Activated T-helper 1 cell treated with anti-CD3 and anti-CD28 coated beads, Interleukin-12 subunit alpha, Interleukin-12 subunit beta, Interleukin-2, Interleukin-4 antibody, amounts not matched to agents 30 ng/mL and 10 ng/mL and 1 ng/mL, durations not matched to agents 14 hours and 24 hours and 36 hours (primary cell): Measurements from ENCODE around the gene DENND2A. TPM values are rescaled to one million over a fixed set of nuclear protein-coding genes. Genes with fewer than 3 reads are reported as not detected.
"Not testable (repeated sequence)": the region's sequence is repeated elsewhere in the genome, so short reads cannot be mapped to it uniquely, and the experiment has no call there.

Source experiments
- DNase-seq: peaks from one replicate; pipeline ENCODE4 v3.0.0; 2021; ENCODE audit warnings: low spot score
- H3K27ac Mint-ChIP-seq: one replicate; pipeline ENCODE4 v1.8.0; 2021; ENCODE audit warnings: mild to moderate bottlenecking, mixed read lengths
- H3K27me3 Mint-ChIP-seq: one replicate; pipeline ENCODE4 v1.8.0; 2022; ENCODE audit warnings: mild to moderate bottlenecking, moderate library complexity, mixed read lengths; ENCODE audit not compliant: insufficient read depth
- H3K36me3 Mint-ChIP-seq: one replicate; pipeline ENCODE4 v1.8.0; 2021; ENCODE audit warnings: low read depth, mixed read lengths
- H3K4me1 Mint-ChIP-seq: one replicate; pipeline ENCODE4 v1.8.0; 2021; ENCODE audit warnings: low read depth, mixed read lengths
- H3K4me3 Mint-ChIP-seq: one replicate; pipeline ENCODE4 v1.8.0; 2021; ENCODE audit warnings: mild to moderate bottlenecking, moderate library complexity, mixed read lengths
- H3K9me3 Mint-ChIP-seq: one replicate; pipeline ENCODE4 v1.8.0; 2021; ENCODE audit warnings: mixed read lengths
- intact Hi-C: fragments of 100-400 bp; cut with micrococcal nuclease; formaldehyde crosslinking; loops from one replicate; pipeline ENCODE4 v1.15.1; 2024
- total RNA-seq: library from RNA; stranded (reverse); gene quantifications from 2 replicates; pipeline ENCODE4 v1.2.3, GENCODE V29; 2022

The DENND2A gene
- total RNA-seq, 1 donor from 2014 or later, result not detected

GRCh38 chr7:140529428-140529827, 111.2 kb downstream of the DENND2A start:
- H3K27me3 Mint-ChIP-seq, result peaks cover 19% of the 10 kb centered on the region
- H3K36me3 Mint-ChIP-seq, H3K4me1 Mint-ChIP-seq, H3K27ac Mint-ChIP-seq, H3K9me3 Mint-ChIP-seq, intact Hi-C loops, H3K4me3 Mint-ChIP-seq, DNase-seq: not testable (repeated sequence)

- no peaks in the 10 kb centered on the region for H3K36me3 Mint-ChIP-seq
- intact Hi-C loops, result no loop called here
- peaks cover 15% of the 10 kb centered on the region for H3K27me3 Mint-ChIP-seq
- no peak overlapping the region for H3K4me3 Mint-ChIP-seq
- H3K4me1 Mint-ChIP-seq, result peaks cover 7% of the 10 kb centered on the region
- no peaks in the 10 kb centered on the region for H3K9me3 Mint-ChIP-seq
- DNase-seq, result no peak
- H3K27ac Mint-ChIP-seq, result no peak overlapping the region
Observed at GRCh38 chr7:140526787-140527664, 113.6 kb downstream of the DENND2A start.

- no peaks in the 10 kb centered on the region for H3K9me3 Mint-ChIP-seq
- intact Hi-C loops, result no loop called here
- no peak overlapping the region for H3K4me3 Mint-ChIP-seq
- no peak for DNase-seq
- peaks cover 7% of the 10 kb centered on the region for H3K4me1 Mint-ChIP-seq
- peaks cover 12% of the 10 kb centered on the region for H3K27me3 Mint-ChIP-seq
- H3K27ac Mint-ChIP-seq, result no peak overlapping the region
- H3K36me3 Mint-ChIP-seq, result no peaks in the 10 kb centered on the region
Observed at GRCh38 chr7:140526214-140526613, 114.4 kb downstream of the DENND2A start.

DNA sequence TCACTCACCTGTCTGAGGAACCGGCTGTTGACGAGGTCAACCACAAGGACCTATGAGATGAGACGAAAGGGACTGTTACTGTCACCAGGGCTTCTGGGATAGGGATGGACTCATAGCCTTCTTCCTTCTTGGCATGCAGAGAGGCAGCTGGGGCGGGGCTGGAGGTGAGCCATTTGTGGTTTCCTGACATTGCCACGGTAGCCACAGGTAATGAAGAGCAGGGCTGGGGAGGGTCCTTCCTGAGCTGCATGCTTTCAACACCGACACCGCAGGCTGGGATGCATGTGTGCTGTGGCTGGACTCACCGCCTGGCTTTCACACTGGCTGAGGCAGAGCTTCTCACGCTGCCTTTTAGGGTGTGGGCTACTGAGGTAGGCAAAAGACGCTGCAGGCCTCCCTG, 114.9 kb downstream of the DENND2A start:
- H3K36me3 Mint-ChIP-seq, result no peaks in the 10 kb centered on the region
- H3K27me3 Mint-ChIP-seq, result peaks cover 7% of the 10 kb centered on the region
- H3K27ac Mint-ChIP-seq, result no peak overlapping the region
- no peak overlapping the region for H3K4me3 Mint-ChIP-seq
- intact Hi-C loops, result no loop called here
- DNase-seq, result no peak
- H3K4me1 Mint-ChIP-seq, result peaks cover 7% of the 10 kb centered on the region
- no peaks in the 10 kb centered on the region for H3K9me3 Mint-ChIP-seq

DNA sequence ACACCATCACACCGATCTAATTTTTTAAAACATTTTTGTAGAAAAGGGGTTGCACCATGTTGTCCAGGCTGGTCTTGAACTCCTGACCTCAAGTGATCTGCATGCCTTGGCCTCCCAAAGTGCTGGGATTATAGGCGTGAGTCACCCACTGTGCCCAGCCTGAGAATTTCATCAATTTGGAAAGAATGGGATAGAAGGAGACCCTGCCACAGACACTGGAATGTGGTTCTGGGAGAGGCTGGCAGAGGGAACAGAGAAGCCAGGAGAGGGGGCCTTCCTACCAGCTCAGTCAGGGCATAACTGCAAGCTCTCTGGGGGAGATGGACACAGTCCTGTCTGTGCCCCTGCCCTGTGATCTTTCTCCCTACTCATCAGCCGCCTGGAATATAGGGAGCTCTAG, 119.2 kb downstream of the DENND2A start:
- H3K27ac Mint-ChIP-seq, result no peak overlapping the region
- H3K27me3 Mint-ChIP-seq, result peaks cover 9% of the 10 kb centered on the region
- intact Hi-C loops, result no loop called here

DNA sequence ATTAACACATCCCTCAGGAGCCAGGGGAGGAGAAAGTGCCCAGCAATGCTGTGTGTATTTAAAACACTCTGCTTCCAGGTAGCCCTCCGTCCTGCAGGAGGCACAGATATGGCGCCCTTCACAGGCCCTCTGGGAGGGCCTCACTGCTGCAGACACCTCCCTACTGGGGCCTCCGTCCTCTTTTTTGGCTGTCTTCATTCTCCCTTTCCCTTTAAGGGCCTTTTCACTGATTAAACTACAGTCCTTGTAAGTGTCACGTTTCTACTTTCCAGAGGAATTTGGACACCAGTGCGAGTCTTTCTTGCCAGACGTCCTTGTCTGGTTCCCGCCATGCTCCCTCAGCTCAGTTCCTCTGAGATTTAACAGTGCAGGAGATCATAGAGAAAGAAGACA, 121.6 kb downstream of the DENND2A start:
- DNase-seq, result no peak
- Mint-ChIP-seq H3K4me1 (no peaks in the 10 kb centered on the region), H3K27me3 (peaks cover 11% of the 10 kb centered on the region), H3K4me3 (no peak overlapping the region), H3K9me3 (no peaks in the 10 kb centered on the region), H3K27ac (no peak overlapping the region), H3K36me3 (no peaks in the 10 kb centered on the region)
- intact Hi-C loops, result loop anchor here (10.0 kb wide), 1 partner anchor 1016 kb away; no protein-coding TSS in a partner anchor

More for the DNA sequence above, 119.2 kb downstream of the DENND2A start:
- H3K36me3 Mint-ChIP-seq, result no peaks in the 10 kb centered on the region
- no peak for DNase-seq
- no peaks in the 10 kb centered on the region for H3K9me3 Mint-ChIP-seq
- no peak overlapping the region for H3K4me3 Mint-ChIP-seq
- H3K4me1 Mint-ChIP-seq, result peaks cover 7% of the 10 kb centered on the region

- no peaks in the 10 kb centered on the region for H3K36me3 Mint-ChIP-seq
- H3K9me3 Mint-ChIP-seq, result no peaks in the 10 kb centered on the region
- DNase-seq, result no peak
- H3K27ac Mint-ChIP-seq, result no peak overlapping the region
- intact Hi-C loops, result loop anchor here (1.0 to 10.0 kb wide), 4 partner anchors 135 to 1016 kb away; no protein-coding TSS in a partner anchor
- H3K4me3 Mint-ChIP-seq, result no peak overlapping the region
- peaks cover 11% of the 10 kb centered on the region for H3K27me3 Mint-ChIP-seq
- H3K4me1 Mint-ChIP-seq, result no peaks in the 10 kb centered on the region
Observed at GRCh38 chr7:140518370-140519006, 122.1 kb downstream of the DENND2A start.

DNA sequence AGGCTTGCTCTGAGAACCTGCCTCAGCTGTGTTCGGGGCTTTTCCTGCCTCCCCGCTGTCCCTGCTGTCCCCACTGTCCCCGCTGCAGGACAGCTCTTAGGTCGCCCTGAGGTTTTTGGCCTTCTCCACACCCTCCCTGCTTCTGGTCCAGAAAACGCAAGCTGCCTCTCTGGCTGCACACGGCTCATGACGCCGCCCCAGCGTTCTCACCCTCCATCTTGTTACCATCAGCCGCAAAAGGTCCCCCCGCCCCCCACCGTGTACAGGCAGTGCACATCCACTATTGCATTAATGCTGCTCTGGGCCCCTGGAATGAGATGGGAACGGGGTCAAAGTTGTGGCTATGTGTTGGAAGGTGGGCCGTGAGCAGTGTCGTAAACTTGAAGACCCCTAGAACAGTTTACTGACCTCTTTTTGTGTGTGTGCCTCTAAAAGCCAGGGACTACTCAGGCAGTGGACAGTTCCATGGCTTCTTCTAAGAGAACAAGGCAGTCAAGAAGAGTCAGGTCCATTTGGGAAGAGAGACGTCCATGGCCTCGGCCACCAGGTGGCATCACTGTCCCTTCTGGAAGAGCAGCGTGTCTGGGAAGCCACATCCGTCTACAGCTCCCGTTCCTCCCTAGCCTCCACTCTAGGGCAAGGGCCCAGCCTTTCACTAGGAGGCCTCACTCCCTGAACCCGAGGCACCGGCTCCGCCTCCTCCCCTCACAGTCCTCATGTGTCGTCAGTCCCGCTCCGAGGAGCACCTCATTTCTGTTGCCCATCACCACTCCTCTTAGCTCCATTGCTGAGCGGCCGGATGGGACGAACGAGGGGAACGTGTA, 122.9 kb downstream of the DENND2A start:
- Mint-ChIP-seq H3K36me3 (no peaks in the 10 kb centered on the region), H3K4me3 (no peak overlapping the region), H3K27ac (no peak overlapping the region), H3K9me3 (no peaks in the 10 kb centered on the region), H3K4me1 (no peaks in the 10 kb centered on the region), H3K27me3 (peaks cover 11% of the 10 kb centered on the region)
- DNase-seq, result peak; percentile 38
- intact Hi-C loops, result loop anchor here (1.0 to 10.0 kb wide), 4 partner anchors 136 to 1017 kb away; no protein-coding TSS in a partner anchor

GRCh38 chr7:140512317-140513000, 128.2 kb downstream of the DENND2A start:
- peaks cover 4% of the 10 kb centered on the region for H3K27me3 Mint-ChIP-seq
- intact Hi-C loops, result loop anchor here (10.0 kb wide), 1 partner anchor 1022 kb away; no protein-coding TSS in a partner anchor
- H3K9me3 Mint-ChIP-seq, result no peaks in the 10 kb centered on the region
- no peaks in the 10 kb centered on the region for H3K4me1 Mint-ChIP-seq
- no peaks in the 10 kb centered on the region for H3K36me3 Mint-ChIP-seq
- H3K27ac Mint-ChIP-seq, result no peak overlapping the region
- DNase-seq, result no peak
- H3K4me3 Mint-ChIP-seq, result no peak overlapping the region

- intact Hi-C loops, result loop anchor here (10.0 kb wide), 1 partner anchor 1025 kb away; no protein-coding TSS in a partner anchor
- no peaks in the 10 kb centered on the region for H3K27me3 Mint-ChIP-seq
- no peak overlapping the region for H3K4me3 Mint-ChIP-seq
- no peak for DNase-seq
- H3K36me3 Mint-ChIP-seq, result no peaks in the 10 kb centered on the region
- no peaks in the 10 kb centered on the region for H3K4me1 Mint-ChIP-seq
- H3K27ac Mint-ChIP-seq, result no peak overlapping the region
- no peaks in the 10 kb centered on the region for H3K9me3 Mint-ChIP-seq
Observed at GRCh38 chr7:140509789-140510188, 130.8 kb downstream of the DENND2A start.

- H3K27me3 Mint-ChIP-seq, H3K27ac Mint-ChIP-seq, H3K9me3 Mint-ChIP-seq, H3K4me3 Mint-ChIP-seq, H3K4me1 Mint-ChIP-seq, H3K36me3 Mint-ChIP-seq, DNase-seq, intact Hi-C loops: not testable (repeated sequence)
Observed at GRCh38 chr7:140507556-140507955, 133.1 kb downstream of the DENND2A start.

GRCh38 chr7:140506788-140507464, 133.7 kb downstream of the DENND2A start:
- Mint-ChIP-seq H3K36me3 (no peaks in the 10 kb centered on the region), H3K4me1 (no peaks in the 10 kb centered on the region), H3K27ac (no peak overlapping the region), H3K27me3 (no peaks in the 10 kb centered on the region), H3K4me3 (no peak overlapping the region), H3K9me3 (no peaks in the 10 kb centered on the region)
- no peak for DNase-seq
- intact Hi-C loops, result no loop called here
